Measurements from ENCODE around the gene ANO8. TPM values are rescaled to one million over a fixed set of nuclear protein-coding genes. Genes with fewer than 3 reads are reported as not detected.
A peak's percentile ranks its signal among the peaks of the same experiment; 100 is the strongest.

Gene ANO8
- total RNA-seq, 6 donors from 2014 or later, result 9.0 to 45.1 (median 16.4) TPM

DNA sequence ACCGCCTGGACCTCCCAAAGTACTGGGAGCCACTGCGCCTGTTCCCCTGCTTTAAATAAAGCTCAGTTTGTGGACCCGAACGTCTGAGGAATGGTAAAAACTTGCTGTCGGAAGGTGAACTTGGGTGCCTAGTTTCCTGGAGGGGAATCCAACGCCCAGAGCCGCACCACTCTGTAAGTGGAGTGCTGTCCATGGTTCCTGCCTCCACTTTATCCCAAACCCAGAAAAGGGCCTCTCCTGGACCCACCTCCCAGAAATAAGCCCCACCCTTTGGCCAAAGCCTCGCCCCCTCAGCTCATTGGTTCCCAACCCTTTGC lies 2.3 kb downstream of the ANO8 start:
- Histone ChIP-seq H3K4me1 (peaks cover 27 to 54% (median 38%) of the 10 kb centered on the region in 4 donors), H3K9me3 (no peaks in the 10 kb centered on the region), H3K27ac (no peak overlapping the region), H3K27me3 (peaks cover 0 to 9% (median 2%) of the 10 kb centered on the region in 4 donors), H3K4me3 (no peak overlapping the region), H3K36me3 (no peaks in the 10 kb centered on the region)
- ATAC-seq (ENCODE audit: low FRiP score in 2 of 2), result no peak
- 93 to 95% methylated on average over 8 of the region's 8 CpGs for WGBS, 2 donors
- DNase-seq, result no peak
- TF ChIP-seq, protein P1, sequence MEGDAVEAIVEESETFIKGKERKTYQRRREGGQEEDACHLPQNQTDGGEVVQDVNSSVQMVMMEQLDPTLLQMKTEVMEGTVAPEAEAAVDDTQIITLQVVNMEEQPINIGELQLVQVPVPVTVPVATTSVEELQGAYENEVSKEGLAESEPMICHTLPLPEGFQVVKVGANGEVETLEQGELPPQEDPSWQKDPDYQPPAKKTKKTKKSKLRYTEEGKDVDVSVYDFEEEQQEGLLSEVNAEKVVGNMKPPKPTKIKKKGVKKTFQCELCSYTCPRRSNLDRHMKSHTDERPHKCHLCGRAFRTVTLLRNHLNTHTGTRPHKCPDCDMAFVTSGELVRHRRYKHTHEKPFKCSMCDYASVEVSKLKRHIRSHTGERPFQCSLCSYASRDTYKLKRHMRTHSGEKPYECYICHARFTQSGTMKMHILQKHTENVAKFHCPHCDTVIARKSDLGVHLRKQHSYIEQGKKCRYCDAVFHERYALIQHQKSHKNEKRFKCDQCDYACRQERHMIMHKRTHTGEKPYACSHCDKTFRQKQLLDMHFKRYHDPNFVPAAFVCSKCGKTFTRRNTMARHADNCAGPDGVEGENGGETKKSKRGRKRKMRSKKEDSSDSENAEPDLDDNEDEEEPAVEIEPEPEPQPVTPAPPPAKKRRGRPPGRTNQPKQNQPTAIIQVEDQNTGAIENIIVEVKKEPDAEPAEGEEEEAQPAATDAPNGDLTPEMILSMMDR (IDR thresholded peaks at IDR 0.05), result no peak
- TF ChIP-seq EP300 (IDR thresholded peaks at IDR 0.05) (no peak), POLR2A (IDR thresholded peaks at IDR 0.05) (no peak), POLR2AphosphoS5 (IDR thresholded peaks at IDR 0.05) (no peak)

- Histone ChIP-seq H3K9me3 (no peaks in the 10 kb centered on the region), H3K27me3 (peaks cover 0 to 9% (median 2%) of the 10 kb centered on the region in 4 donors), H3K27ac (no peak overlapping the region), H3K4me3 (no peak overlapping the region), H3K4me1 (peaks cover 27 to 52% (median 36%) of the 10 kb centered on the region in 4 donors), H3K36me3 (no peaks in the 10 kb centered on the region)
- DNase-seq (no peak), ATAC-seq (ENCODE audit: low FRiP score in 2 of 2) (no peak)
- no peak for TF ChIP-seq POLR2A (IDR thresholded peaks at IDR 0.05)
- TF ChIP-seq EP300 (IDR thresholded peaks at IDR 0.05), result no peak
- TF ChIP-seq, protein P1 (IDR thresholded peaks at IDR 0.05), result no peak
- no peak for TF ChIP-seq POLR2AphosphoS5 (IDR thresholded peaks at IDR 0.05)
- 92% methylated on average over 13 of the region's 13 CpGs for WGBS, 2 donors
These were observed 3.6 kb downstream of the ANO8 start for GRCh38 chr19:17331045-17331558.

GRCh38 chr19:17330262-17331044 lies 4.2 kb downstream of the ANO8 start:
- Histone ChIP-seq H3K9me3 (no peaks in the 10 kb centered on the region), H3K27ac (no peak overlapping the region), H3K36me3 (no peaks in the 10 kb centered on the region), H3K4me1 (peaks cover 22 to 45% (median 32%) of the 10 kb centered on the region in 4 donors), H3K4me3 (no peak overlapping the region), H3K27me3 (peaks cover 0 to 9% (median 2%) of the 10 kb centered on the region in 4 donors)
- DNase-seq (no peak), ATAC-seq (ENCODE audit: low FRiP score in 2 of 2) (no peak)
- 94 to 95% methylated on average over 24 of the region's 24 CpGs for WGBS, 2 donors
- TF ChIP-seq, protein P1 (IDR thresholded peaks at IDR 0.05), result no peak
- TF ChIP-seq POLR2AphosphoS5 (IDR thresholded peaks at IDR 0.05), result no peak
- TF ChIP-seq EP300 (IDR thresholded peaks at IDR 0.05), result no peak
- TF ChIP-seq POLR2A (IDR thresholded peaks at IDR 0.05), result no peak

- no peak for TF ChIP-seq POLR2A (IDR thresholded peaks at IDR 0.05)
- no peak for TF ChIP-seq EP300 (IDR thresholded peaks at IDR 0.05)
- no peak for TF ChIP-seq POLR2AphosphoS5 (IDR thresholded peaks at IDR 0.05)
- TF ChIP-seq, protein P1 (IDR thresholded peaks at IDR 0.05), result no peak
- DNase-seq (no peak), ATAC-seq (ENCODE audit: low FRiP score in 2 of 2) (no peak)
- Histone ChIP-seq H3K27me3 (peaks cover 0 to 9% (median 2%) of the 10 kb centered on the region in 4 donors), H3K9me3 (no peaks in the 10 kb centered on the region), H3K4me1 (peaks cover 16 to 39% (median 26%) of the 10 kb centered on the region in 4 donors), H3K4me3 (peak overlapping the region in 3 of 4 donors; percentile 45 to 58 (median 53)), H3K36me3 (no peaks in the 10 kb centered on the region), H3K27ac (no peak overlapping the region)
- 75 to 79% methylated on average over 42 to 46 of the region's 51 CpGs for WGBS, 2 donors
These were observed 5.0 kb downstream of the ANO8 start for GRCh38 chr19:17329366-17330261.

Measured in upper lobe of left lung (tissue), 6 donors.